Measurements from ENCODE around the gene TBK1. TPM values are rescaled to one million over a fixed set of nuclear protein-coding genes. Genes with fewer than 3 reads are reported as not detected.

Gene TBK1
- total and polyA plus RNA-seq, 9 of the 15 experiments (the other 6 are each of a cell fraction or from before 2014, with no cell fraction given), result 20.4 to 42.0 (median 27.8) TPM

GRCh38 chr12:64440100-64440499, 11.8 kb upstream of the TBK1 start:
- Histone ChIP-seq H3K9me1 (ENCODE audit: control insufficient read depth, insufficient read depth, low read length) (no peaks in the 10 kb centered on the region), H3K27ac (ENCODE audit: extremely low read depth, low read depth, low read length) (no peak overlapping the region), H3K9me3 (replicated peaks; ENCODE audit: control insufficient read depth, insufficient read depth, low read depth, low read length) (no peaks in the 10 kb centered on the region), H3K36me3 (ENCODE audit: control insufficient read depth, insufficient read depth, low read length) (peaks cover 96% of the 10 kb centered on the region), H3K79me2 (ENCODE audit: control insufficient read depth, insufficient read depth, low read length) (no peaks in the 10 kb centered on the region; the same call in 2 of the 3 replicates), H3K27me3 (ENCODE audit: control insufficient read depth in 2 of 2, insufficient read depth in 2 of 2, low read length in 2 of 2) (no peaks in the 10 kb centered on the region), H2AFZ (ENCODE audit: low read depth, low read length) (no peak overlapping the region), H3K4me1 (replicated peaks in 1 of 2; ENCODE audit: control insufficient read depth in 2 of 2, insufficient read depth in 2 of 2, low read length in 2 of 2) (no peaks in the 10 kb centered on the region), H3K9ac (ENCODE audit: insufficient read depth in 1 of 2, low read depth in 2 of 2, low read length in 2 of 2) (no peak overlapping the region), H3K4me2 (ENCODE audit: insufficient read depth, low read length) (no peak overlapping the region), H3K4me3 (no peak overlapping the region), H4K20me1 (replicated peaks; ENCODE audit: control insufficient read depth, insufficient read depth, low read length) (no peaks in the 10 kb centered on the region)
- ChIA-PET CTCF (ENCODE audit: low intra/inter-chr PET ratio) (no interaction called here), POLR2A (interaction anchor here (1.1 to 1.5 kb wide), 2 partner anchors 13 to 23 kb away, joined by 3 to 4 read pairs; no protein-coding TSS in a partner anchor)
- no TSS peak for BruUV-seq (replicated peaks)
- TF ChIP-seq HNRNPL (IDR thresholded peaks at IDR 0.05; ENCODE audit: low read depth, low read length) (no peak), ZBTB12 (CRISPR knock-in tag; IDR thresholded peaks at IDR 0.05) (no peak), CC2D1A (IDR thresholded peaks at IDR 0.05) (no peak), CEBPG (CRISPR knock-in tag; IDR thresholded peaks at IDR 0.05) (no peak), CEBPG (tag; conservative IDR thresholded peaks at IDR 0.05 in 1 of 2, IDR thresholded peaks at IDR 0.05 in 1 of 2) (peak; percentile 40 to 55; a peak in 3 of 4 replicates), ZBTB49 (CRISPR knock-in tag; IDR thresholded peaks at IDR 0.05; ENCODE audit: borderline replicate concordance) (no peak), HIVEP1 (CRISPR knock-in tag; IDR thresholded peaks at IDR 0.05) (no peak), EHMT2 (IDR thresholded peaks at IDR 0.05) (no peak), CEBPB (tag; IDR thresholded peaks at IDR 0.05) (peak; percentile 84)
- 100% methylated on average over 1 of the region's 1 CpG for WGBS (ENCODE audit: insufficient coverage, low coverage, missing lambda C conversion rate)
- no peak for ATAC-seq
- intact Hi-C loops (cut with micrococcal nuclease), result no loop called here
- in situ Hi-C loops (cut with MboI), result no loop called here
- FAIRE-seq, result no peak
- no peak for DNase-seq (ENCODE audit: extremely low read depth in 1 of 4, low spot score in 3 of 4)
